ENCODE data around the gene UBE4A. TPM values are rescaled to one million over a fixed set of nuclear protein-coding genes. Genes with fewer than 3 reads are reported as not detected.

UBE4A gene
- total and polyA plus RNA-seq, 9 of the 15 experiments (the other 6 are each of a cell fraction or from before 2014, with no cell fraction given) = 13.5 to 45.2 (median 26.8) TPM

DNA sequence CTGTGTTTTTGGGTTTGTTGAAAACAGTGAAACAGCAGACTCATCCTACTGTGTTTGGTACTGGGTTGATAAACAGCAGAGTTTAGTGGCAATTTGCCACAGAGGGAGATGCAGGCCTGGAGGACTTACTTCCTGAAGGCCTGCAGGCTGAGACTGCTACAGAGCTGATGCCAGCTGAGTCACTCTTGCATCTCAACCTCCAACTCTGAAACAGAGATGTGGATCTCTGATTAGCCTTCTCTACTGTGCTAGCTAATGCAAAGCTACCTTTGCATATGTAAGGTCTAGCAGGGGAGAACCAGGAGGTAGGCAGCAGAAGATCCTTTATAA is 56.3 kb downstream of the UBE4A start (continued):
- TF ChIP-seq MEIS2 (IDR thresholded peaks at IDR 0.05; ENCODE audit: partially characterized antibody) = peak; percentile 42
- TF ChIP-seq NONO (IDR thresholded peaks at IDR 0.05; ENCODE audit: low read depth in 2 of 2, low read length in 1 of 2) = peak in 1 of 2 experiments; percentile 77; a peak in 2 of 4 replicates
- TF ChIP-seq HDAC3 (IDR thresholded peaks at IDR 0.05; ENCODE audit: borderline replicate concordance, partially characterized antibody) = peak; percentile 69
- no peak for TF ChIP-seq HNRNPH1 (optimal IDR thresholded peaks at IDR 0.05; ENCODE audit: low read depth, low read length)
- peak in 1 of 2 experiments; percentile 81; a peak in 1 of 3 replicates for TF ChIP-seq CBX3 (IDR thresholded peaks at IDR 0.05; ENCODE audit: borderline replicate concordance in 1 of 2, low read length in 2 of 2)
- no peak for TF ChIP-seq PHF21A (IDR thresholded peaks at IDR 0.05; ENCODE audit: borderline replicate concordance, low read depth)
- peak; percentile 70 for TF ChIP-seq ZNF239 (CRISPR knock-in tag; IDR thresholded peaks at IDR 0.05)
- TF ChIP-seq ZNF253 (CRISPR knock-in tag; conservative IDR thresholded peaks at IDR 0.05) = no peak
- peak; percentile 27 to 96; a peak in 2 of 4 replicates for TF ChIP-seq ARNT (IDR thresholded peaks at IDR 0.05)
- TF ChIP-seq, protein P1, sequence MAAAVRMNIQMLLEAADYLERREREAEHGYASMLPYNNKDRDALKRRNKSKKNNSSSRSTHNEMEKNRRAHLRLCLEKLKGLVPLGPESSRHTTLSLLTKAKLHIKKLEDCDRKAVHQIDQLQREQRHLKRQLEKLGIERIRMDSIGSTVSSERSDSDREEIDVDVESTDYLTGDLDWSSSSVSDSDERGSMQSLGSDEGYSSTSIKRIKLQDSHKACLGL (CRISPR knock-in tag; IDR thresholded peaks at IDR 0.05; ENCODE audit: borderline replicate concordance, poor library complexity, severe bottlenecking) = no peak
- TF ChIP-seq, protein P2, sequence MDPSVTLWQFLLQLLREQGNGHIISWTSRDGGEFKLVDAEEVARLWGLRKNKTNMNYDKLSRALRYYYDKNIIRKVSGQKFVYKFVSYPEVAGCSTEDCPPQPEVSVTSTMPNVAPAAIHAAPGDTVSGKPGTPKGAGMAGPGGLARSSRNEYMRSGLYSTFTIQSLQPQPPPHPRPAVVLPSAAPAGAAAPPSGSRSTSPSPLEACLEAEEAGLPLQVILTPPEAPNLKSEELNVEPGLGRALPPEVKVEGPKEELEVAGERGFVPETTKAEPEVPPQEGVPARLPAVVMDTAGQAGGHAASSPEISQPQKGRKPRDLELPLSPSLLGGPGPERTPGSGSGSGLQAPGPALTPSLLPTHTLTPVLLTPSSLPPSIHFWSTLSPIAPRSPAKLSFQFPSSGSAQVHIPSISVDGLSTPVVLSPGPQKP (CRISPR knock-in tag; IDR thresholded peaks at IDR 0.05) = no peak
- TF ChIP-seq TEAD1 (CRISPR knock-in tag; IDR thresholded peaks at IDR 0.05) = peak; percentile 38 to 76; a peak in 1 of 4 replicates
- TF ChIP-seq, protein P3, sequence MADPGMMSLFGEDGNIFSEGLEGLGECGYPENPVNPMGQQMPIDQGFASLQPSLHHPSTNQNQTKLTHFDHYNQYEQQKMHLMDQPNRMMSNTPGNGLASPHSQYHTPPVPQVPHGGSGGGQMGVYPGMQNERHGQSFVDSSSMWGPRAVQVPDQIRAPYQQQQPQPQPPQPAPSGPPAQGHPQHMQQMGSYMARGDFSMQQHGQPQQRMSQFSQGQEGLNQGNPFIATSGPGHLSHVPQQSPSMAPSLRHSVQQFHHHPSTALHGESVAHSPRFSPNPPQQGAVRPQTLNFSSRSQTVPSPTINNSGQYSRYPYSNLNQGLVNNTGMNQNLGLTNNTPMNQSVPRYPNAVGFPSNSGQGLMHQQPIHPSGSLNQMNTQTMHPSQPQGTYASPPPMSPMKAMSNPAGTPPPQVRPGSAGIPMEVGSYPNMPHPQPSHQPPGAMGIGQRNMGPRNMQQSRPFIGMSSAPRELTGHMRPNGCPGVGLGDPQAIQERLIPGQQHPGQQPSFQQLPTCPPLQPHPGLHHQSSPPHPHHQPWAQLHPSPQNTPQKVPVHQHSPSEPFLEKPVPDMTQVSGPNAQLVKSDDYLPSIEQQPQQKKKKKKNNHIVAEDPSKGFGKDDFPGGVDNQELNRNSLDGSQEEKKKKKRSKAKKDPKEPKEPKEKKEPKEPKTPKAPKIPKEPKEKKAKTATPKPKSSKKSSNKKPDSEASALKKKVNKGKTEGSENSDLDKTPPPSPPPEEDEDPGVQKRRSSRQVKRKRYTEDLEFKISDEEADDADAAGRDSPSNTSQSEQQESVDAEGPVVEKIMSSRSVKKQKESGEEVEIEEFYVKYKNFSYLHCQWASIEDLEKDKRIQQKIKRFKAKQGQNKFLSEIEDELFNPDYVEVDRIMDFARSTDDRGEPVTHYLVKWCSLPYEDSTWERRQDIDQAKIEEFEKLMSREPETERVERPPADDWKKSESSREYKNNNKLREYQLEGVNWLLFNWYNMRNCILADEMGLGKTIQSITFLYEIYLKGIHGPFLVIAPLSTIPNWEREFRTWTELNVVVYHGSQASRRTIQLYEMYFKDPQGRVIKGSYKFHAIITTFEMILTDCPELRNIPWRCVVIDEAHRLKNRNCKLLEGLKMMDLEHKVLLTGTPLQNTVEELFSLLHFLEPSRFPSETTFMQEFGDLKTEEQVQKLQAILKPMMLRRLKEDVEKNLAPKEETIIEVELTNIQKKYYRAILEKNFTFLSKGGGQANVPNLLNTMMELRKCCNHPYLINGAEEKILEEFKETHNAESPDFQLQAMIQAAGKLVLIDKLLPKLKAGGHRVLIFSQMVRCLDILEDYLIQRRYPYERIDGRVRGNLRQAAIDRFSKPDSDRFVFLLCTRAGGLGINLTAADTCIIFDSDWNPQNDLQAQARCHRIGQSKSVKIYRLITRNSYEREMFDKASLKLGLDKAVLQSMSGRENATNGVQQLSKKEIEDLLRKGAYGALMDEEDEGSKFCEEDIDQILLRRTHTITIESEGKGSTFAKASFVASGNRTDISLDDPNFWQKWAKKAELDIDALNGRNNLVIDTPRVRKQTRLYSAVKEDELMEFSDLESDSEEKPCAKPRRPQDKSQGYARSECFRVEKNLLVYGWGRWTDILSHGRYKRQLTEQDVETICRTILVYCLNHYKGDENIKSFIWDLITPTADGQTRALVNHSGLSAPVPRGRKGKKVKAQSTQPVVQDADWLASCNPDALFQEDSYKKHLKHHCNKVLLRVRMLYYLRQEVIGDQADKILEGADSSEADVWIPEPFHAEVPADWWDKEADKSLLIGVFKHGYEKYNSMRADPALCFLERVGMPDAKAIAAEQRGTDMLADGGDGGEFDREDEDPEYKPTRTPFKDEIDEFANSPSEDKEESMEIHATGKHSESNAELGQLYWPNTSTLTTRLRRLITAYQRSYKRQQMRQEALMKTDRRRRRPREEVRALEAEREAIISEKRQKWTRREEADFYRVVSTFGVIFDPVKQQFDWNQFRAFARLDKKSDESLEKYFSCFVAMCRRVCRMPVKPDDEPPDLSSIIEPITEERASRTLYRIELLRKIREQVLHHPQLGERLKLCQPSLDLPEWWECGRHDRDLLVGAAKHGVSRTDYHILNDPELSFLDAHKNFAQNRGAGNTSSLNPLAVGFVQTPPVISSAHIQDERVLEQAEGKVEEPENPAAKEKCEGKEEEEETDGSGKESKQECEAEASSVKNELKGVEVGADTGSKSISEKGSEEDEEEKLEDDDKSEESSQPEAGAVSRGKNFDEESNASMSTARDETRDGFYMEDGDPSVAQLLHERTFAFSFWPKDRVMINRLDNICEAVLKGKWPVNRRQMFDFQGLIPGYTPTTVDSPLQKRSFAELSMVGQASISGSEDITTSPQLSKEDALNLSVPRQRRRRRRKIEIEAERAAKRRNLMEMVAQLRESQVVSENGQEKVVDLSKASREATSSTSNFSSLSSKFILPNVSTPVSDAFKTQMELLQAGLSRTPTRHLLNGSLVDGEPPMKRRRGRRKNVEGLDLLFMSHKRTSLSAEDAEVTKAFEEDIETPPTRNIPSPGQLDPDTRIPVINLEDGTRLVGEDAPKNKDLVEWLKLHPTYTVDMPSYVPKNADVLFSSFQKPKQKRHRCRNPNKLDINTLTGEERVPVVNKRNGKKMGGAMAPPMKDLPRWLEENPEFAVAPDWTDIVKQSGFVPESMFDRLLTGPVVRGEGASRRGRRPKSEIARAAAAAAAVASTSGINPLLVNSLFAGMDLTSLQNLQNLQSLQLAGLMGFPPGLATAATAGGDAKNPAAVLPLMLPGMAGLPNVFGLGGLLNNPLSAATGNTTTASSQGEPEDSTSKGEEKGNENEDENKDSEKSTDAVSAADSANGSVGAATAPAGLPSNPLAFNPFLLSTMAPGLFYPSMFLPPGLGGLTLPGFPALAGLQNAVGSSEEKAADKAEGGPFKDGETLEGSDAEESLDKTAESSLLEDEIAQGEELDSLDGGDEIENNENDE (IDR thresholded peaks at IDR 0.05; ENCODE audit: low read depth, low read length) = no peak
- no peak for TF ChIP-seq NFXL1 (CRISPR knock-in tag; IDR thresholded peaks at IDR 0.05)
- peak; percentile 100 for TF ChIP-seq CTBP1 (IDR thresholded peaks at IDR 0.05; ENCODE audit: borderline replicate concordance)
- TF ChIP-seq CREM (IDR thresholded peaks at IDR 0.05; ENCODE audit: low read depth) = peak; percentile 80
- no peak for TF ChIP-seq BDP1 (IDR thresholded peaks at IDR 0.05; ENCODE audit: insufficient read depth, insufficient read length)

Data from K562 (cell line).